Measurements from ENCODE around the gene DEFB125.
"Not testable (repeated sequence)": the region's sequence is repeated elsewhere in the genome, so short reads cannot be mapped to it uniquely, and the experiment has no call there.

The DEFB125 gene, protein sequence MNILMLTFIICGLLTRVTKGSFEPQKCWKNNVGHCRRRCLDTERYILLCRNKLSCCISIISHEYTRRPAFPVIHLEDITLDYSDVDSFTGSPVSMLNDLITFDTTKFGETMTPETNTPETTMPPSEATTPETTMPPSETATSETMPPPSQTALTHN

DNA sequence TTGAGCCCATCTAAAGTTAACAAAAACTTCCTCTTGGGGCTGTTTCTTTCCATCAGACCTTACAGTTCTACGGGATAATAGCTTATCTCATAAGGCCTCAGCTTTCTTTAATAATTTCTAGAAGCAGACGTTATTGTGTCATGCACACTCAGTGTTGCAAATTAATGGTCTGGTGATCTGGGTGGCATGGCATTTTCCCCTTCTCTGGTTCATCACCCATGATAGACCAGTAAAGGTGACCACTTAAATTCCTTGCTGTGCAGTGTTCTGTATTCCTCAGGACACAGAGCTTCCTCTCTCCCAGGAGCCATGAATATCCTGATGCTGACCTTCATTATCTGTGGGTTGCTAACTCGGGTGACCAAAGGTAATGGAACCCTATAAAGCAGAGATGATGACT is at the start of gene DEFB125:
TSS of gene DEFB125 (plus strand) at position 272 of the 400 bp plus-strand sequence. CDS start at position 310, 38 bp downstream.
- DNase-seq, result no peak

DNA sequence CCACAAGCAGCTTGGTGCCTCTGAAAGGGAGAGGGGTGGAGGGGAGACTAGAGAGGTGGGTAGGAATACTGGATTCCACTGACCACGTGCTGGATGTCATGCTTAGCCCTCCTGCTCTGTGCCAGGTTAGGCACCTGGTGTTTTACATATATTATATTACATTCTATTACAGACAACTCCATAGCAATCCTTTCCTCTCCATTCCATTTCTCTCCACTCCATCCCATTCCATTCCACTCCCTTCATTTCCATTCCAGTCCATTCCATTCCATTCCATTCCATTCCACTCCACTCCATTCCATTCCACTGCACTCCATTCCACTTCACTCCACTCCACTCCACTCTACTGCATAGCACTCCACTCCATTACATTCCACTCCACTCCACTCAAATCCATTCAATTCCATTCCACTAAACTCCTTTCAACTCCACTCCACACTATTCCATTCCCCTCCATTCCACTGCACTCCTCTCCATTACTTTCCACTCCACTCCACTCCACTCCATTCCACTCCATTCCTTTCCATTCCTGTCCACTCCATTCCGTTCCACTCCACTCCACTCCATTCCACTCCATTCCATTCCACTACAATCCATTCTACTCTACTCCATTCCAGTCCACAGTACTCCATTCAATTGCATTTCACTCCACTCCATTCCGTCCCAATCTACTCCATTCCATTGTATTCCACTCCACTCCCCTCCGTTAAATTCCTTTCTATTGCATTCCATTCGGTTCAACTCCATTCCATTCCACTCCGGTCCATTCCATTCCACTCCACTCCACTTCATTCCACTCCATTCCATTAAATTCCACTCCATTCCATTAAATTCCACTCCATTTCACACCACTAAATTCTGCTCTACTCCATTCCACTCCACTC is 27.2 kb upstream of the DEFB125 start:
- DNase-seq, result no peak

DNA sequence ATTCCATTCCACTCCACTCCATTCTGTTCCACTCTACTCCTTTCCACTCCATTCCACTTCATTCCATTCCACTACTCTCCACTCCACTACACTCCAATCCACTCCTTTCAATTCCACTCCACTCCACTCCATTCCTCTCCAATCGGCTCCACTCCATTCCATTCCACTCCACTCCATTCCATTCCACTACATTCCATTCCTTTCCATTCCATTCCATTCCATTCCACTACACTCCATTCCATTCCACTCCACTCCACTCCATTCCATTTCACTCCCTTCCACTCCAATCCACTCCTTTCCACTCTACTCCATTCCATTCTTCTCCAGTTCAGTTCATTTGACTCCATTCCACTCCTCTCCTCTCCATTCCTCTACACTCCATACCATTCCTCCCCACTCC is 26.2 kb upstream of the DEFB125 start:
- DNase-seq, result no peak

DNA sequence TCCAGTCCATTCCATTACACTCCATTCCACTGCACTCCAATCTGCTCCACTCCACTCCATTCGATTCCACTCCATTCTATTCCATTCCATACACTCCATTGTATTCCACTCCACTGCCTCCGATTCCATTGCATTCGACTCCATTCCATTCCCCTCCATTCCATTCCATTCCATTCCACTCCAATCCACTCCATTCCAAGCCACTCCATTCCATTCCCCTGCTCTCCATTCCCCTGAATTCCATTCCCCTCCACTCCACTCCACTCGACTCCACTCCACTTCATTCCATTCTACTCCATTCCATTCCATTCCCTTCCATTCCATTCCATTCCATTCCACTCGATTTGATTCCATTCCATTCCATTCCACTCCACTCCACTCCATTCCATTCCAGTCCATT is 25.7 kb upstream of the DEFB125 start:
- DNase-seq, result no peak

DNA sequence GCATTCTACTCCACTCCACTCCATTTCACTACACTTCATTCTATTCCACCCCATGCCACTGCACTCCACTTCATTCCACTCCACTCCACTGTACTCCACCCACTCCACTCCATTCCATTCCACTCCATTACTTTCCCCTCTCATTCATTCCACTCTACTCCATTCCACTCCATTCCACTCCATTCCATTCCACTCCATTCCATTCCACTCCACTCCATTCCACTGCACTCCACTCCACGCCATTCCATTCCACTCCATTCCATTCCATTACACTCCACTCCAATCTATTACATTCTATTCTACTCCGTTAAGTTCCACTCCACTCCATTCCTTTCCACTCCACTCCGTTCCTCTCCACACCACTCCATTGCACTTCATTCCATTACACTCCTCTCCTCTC is 25.0 kb upstream of the DEFB125 start:
- no peak for DNase-seq

DNA sequence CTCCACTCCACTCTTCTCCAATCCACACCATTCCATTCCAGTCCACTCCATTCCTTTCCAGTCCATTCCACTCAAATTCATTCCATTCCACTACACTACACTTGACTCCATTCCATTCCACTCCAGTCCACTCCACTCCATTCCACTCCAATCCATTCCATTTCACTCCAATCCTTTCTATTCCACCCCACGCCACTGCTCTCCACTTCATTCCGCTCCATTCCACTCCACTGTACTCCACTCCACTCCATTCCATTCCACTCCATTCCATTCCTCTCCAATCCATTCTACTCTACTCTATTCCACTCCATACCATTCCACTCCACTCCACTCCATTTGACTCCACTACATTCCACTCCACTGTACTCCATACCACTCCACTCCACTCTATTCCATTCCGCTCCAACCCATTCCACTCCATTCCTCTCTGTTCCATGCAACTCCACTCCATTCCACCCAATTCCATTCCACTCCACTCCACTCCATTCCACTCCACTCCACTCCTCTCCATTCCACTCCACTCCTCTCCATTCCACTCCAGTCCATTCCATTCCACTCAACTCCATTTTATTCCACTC is 23.4 kb upstream of the DEFB125 start:
- DNase-seq, result no peak

DNA sequence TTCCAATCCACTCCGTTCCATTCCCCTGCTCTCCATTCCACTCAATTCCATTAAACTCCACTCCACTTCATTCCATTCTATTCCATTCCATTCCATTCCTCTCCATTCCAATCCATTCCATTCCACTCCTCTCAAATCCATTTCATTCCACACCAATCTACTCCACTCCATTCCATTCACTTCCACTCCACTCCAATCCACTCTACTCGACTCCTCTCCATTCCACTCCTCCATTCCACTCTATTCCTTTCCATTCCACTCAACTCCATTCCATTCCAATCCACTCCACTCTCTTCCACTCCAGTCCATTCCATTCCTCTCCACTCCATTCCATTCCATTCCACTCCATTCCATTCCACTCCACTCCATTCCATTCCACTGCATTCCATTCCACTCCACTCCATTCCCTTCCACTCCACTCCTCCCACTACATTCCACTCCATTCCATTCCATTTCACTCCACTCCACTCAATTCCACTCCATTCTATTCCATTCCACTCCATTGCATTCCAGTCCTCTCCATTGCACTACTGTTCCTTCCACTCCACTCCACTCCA is 22.6 kb upstream of the DEFB125 start:
- DNase-seq, result no peak

DNA sequence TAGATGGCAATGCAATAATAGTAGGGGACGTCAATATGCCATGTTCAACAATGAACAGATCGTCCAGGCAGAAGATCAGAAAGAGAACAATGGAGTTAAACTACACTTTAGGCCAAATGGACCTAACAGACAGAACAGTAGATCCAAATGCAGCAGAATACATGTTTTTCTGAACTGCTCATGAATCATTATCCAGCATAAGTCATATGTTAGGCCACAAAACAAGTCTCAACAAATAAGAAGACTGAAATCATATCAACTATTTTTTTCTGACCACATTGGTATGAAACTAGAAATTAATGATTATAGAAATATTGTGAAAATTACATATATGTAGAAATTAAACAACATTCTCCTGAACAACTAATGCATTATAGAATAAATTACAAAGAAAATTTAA is 10.2 kb upstream of the DEFB125 start:
- no peak for DNase-seq

DNA sequence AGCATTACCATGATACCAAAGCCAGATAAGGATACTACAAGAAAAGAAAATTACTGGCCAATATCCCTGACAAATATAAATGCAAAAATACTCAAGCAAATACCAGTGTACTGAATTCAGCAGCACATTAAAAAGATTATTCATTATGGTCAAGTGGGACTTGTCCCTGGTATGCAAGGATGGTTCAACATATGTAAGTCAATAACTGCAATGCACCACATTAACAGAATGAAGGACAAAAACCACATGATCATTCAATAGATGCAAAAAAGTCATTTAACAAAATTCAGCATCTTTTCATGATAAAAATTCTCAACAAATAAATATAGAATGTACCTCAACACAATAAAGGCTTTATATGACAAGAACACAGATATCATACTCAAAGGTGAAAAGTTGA is 9.1 kb upstream of the DEFB125 start:
- no peak for DNase-seq

DNA sequence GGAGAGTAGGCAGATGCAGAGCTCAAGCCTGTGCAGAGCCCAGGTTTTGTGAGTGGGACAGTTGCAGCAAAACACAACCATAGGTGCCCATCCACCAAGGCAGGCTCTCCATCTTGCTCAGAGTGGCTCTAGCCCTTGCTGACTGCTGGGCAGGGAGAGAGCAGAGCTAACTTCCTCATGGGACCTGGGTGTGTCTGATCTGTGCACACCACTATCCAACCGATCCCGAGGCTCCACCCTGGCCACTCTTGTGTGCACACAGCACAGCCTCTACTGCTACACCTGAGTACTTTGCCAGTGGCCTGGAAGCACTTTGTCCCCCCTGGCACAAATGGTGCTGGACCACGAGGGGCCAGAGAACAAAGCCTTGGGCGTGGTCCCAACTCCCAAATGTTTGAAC is 7.9 kb upstream of the DEFB125 start:
- DNase-seq, result no peak

DNA sequence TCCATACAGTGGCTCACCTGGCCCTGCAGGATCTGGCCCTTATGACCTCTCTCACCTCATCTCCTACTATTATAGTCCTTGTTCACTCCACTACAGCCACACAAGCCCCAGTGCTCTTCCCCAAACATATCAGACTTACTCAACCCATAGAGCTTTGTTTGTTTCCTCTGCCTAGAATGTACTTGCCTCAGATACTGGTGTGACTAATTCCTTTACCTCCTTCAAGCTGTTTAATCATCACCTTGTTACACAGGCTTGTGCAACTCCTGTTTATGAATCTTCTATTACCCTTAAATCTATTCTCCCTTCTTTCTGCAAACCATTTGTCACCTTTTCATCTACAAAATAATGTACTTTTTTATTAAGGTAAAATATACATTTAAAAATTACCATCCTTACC is 3.2 kb downstream of the DEFB125 start:
- no peak for DNase-seq

DNA sequence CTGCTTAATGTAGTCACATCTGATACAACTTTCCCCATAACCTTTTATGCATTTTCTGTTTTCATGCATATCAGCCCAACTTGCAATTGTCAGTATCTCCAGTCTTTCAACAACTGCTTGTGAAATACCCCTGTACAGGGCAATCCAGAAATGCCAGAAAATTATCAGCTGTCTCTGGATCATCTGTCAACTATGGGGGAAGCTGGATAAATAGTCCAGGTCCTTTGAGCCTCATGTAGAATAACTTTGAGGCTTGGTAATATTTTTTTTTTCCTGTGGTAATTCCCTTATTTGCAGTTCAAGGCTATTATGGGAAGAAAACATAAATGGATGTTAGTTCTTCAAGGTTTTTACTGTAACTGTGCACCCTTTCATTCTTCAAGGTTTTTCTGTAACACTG is 6.2 kb downstream of the DEFB125 start:
- no peak for DNase-seq

DNA sequence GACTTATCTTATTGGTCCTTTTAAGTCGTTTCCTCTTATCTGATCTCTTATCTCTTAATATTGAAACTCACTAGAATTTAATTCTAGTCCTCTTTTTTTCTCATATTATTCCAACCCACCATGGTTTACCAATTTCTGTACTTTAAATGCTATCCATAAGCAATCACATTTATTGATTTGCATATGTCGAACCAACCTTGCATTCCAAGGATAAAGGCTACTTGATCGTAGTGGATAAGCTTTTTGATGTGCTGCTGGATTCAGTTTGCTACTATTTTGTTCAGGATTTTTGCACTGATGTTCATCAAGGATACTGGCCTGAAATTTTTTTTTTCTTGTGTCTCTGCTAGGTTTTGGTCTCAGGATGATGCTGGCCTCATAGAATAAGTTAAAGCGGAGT is 7.7 kb downstream of the DEFB125 start:
- DNase-seq, result no peak

DNA sequence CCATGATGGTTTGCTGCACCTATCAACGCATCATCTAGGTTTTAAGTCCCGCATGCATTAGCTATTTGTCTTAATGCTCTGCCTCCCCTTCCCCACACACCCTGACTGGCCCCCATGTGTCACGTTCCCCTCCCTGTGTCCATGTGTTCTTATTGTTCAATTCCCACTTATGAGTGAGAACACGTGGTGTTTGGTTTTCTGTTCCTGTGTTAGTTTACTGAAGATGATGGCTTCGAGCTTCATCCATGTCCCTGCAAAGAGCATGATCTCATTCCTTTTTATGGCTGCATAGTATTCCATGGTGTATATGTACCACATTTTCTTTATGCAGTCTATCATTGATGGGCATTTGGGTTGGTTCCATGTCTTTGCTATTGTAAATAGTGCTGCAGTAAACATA is 10.2 kb downstream of the DEFB125 start:
- not testable (repeated sequence) for DNase-seq

DNA sequence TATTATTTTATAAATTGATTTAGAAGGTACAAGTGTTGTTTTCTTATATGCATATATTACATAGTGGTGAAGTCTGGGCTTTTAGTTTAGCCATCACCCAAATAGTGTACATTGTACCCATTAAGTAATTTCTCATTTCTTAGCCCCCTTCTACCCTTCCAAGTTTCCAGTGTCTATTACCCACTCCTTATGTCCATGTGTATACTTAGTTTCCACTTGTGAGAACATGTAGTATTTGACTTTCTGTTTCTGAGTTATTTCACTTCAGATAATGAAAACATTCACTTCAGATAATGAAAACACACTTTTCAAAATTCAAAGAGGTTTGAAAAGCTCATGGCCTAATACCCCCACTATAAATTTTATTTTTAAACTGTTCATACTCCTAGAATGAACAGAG is 14.5 kb downstream of the DEFB125 start:
- no peak for DNase-seq

DNA sequence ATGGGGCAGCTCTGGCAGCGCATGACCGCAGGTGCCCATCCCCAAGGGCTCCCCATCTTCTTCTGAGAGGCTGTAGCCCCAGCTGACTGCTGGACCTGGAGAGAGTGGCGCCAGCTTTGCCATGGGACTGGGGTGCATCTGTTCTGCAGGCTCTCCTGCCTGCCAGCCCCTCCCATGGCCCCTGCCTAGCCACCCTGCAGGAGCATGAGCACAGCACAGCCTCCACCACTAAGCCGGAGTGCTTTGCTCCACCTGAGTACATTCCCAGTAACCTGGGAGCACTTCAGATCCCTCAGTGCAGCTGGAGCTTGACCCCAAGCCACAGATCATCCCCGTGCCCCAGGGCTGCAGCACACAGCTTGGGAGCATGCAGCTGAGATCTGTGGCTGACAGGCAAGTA is 16.0 kb downstream of the DEFB125 start:
- no peak for DNase-seq

DNA sequence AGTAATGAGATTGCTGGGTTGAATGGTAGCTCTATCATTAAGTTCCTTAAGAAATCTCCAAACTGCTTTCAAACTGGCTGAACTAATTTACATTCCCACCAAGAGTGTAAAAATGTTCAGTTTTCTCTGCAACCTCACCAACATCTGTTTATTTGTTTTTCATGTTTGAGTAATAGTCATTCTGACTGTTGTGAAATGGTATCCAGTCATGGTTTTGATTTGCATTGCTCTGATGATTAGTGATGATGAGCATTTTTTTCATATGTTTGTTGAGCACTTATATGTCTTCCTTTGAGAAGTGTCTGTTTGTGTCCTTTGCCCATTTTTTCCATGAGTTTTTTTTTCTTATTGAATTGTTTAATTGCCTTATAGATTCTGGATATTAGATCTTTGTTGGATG is 24.9 kb downstream of the DEFB125 start:
- DNase-seq, result no peak

DNA sequence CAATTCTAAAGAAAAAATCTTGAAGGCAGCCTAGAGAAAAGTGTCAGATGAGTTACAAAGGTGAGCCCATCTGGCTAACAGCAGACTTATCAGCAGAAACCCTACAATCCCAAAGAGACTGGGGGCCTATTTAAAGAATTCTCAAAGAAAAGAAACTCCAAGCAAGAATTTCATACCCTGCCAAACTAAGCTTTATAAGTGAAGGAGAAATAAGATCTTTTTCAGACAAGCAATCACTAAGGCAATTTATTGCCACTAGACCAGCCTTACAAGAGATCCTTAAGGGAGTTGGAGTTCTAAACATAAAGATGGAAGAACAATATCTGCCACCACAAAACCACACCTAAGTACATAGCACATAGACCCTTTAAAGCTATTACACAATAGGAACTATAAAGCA is 30.0 kb downstream of the DEFB125 start:
- DNase-seq, result no peak

DNA sequence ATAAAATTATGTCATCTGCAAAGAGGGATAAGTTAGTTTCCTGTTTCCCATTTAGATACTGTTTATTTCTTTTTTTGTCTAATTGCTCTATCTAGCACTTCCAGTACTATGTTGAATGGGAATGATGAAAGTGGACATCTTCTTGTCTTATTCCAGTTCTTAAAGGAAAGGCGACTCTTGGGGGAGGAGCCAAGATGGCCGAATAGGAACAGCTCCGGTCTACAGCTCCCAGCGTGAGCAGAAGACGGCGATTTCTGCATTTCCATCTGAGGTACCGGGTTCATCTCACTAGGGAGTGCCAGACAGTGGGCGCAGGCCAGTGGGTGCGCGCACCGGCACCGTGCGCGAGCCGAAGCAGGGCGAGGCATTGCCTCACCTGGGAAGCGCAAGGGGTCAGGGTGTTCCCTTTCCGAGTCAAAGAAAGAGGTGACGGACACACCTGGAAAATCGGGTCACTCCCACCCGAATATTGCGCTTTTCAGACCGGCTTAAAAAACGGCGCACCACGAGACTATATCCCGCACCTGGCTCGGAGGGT is 42.4 kb downstream of the DEFB125 start:
- not testable (repeated sequence) for DNase-seq

DNA sequence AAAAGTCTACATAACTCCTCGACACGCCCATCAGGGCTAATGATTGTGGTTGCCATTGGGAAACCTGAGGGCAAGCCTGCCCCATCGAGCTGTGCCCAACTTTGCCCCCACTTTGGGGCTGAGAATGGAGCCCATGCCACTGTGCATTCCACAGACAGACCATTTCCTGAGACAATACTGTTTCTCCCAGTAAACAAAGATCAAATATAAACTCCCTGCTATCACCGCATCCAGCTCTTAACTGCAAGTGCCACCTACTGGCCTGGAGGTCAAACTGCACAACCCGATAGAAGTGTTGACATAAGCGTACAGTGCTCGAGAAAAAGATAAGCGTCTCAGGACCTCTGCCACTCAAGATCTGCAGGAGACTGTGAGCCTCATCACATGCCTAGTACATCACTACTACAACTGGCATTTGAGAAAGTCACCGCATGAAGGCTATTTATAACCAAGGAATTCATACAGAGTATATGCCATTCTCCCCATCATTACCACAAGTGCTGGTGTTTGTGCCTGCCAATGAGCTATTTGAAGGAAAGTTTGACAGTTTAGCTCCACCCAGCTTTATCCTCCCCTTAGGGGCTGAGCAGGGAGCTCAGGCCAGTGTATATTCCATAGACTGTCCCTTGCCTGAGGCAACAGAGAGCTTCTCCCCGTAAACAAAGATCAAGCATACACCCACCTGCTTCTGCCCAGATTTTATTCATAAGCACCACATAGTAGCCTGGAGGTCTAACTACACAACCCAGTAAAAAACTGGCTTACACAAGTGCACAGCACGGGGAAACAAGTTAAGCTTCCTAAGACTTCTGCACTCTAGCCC is 50.4 kb downstream of the DEFB125 start:
- DNase-seq, result no peak

DNA sequence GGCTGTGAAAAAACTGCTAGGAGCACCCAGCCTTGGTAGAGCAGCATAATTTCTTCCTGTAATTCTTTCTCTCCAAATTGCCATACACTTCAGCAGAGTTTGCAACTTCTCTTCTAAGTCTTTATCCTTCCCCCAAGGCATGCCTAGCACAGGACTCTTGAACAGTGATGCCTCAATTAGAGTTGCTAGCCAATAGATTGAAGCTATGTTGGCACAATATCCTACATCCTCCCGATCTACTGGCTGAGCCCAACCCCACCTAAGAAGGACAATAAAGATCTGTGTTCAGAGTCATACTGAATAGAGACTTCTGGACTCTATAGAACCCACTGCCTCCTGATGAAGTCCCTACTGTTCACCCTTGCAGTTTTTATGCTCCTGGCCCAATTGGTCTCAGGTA is 54.8 kb downstream of the DEFB125 start, which contains the start of gene DEFB126:
TSS of gene DEFB126 (plus strand) at position 301 of the 400 bp plus-strand sequence. CDS start at position 340, 39 bp downstream.
- DNase-seq, result no peak

DNA sequence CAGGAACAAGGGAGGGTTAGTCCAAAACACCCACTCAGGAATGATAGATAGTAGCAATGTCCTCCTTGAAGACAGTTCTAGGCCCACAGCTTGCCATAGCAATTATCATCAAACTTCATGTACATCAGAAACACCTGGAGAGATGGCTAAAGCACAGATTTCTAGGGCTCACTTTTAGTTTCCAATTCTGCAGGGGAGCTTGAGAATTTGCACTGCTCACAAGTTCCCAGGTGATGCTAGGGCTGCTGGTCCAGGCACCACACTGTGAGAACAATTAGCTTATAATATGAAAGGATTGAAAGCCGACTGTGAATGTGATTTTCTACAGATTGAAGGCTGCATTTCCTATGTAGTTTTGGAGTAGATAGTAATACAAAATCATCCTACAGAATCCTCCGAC is 58.4 kb downstream of the DEFB125 start:
- no peak for DNase-seq
